T1000 (cell line): ENCODE data around the gene EPDR1.

Source experiments
- DNase-seq: peaks from one replicate; lab custom pipeline; 2025; ENCODE audit warnings: mixed read lengths; lab: John Stamatoyannopoulos, UW

Gene EPDR1

DNA sequence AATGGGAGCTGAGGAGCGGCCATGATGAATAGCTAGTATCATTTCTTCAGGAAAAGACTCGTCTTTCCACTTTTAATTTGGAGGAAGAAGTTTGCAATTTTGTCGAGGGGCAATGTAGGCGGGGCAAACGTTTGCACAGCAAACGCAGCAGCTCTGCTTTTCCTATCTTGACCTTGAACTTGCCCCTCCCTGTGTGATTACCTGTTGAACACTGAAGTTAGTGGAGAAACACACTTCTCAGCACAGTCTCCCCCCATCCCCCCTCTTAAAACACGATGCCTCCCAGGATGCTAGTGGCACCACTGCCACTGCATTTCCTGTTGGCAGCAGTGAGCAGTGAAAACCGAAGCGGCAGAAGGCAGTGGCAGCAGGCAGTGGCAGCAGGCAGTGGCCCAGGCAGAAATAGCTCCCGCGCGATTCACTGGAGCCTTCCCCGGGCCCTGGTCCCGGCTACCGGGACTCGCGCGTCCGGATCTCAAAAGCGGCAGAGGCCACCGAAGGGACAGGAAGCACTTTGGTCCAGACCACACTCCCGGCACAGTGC, at the start of gene EPDR1:
TSS of gene EPDR1 (plus strand) at position 336 of the 544 bp plus-strand sequence. CDS start 300 bp downstream, outside the sequence.
- no peak for DNase-seq

DNA sequence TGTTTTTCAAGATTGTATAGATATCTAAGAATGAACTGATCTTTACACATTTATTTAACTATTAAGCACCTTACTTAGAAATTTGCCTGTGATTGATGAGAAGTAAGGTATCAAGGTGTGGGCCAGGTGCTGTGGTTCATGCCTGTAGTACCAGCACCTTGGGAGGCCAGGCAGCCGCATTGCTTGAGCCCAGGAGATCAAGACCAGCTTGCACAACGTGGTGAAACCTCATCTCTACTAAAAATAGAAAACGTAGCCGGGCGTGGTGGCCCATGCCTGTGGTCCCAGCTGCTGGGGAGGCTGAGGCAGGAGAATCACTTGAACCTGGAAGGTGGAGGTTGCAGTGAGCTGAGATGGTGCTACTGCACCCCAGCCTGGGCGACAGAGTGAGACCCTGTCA, 38.4 kb upstream of the EPDR1 start:
- no peak for DNase-seq

DNA sequence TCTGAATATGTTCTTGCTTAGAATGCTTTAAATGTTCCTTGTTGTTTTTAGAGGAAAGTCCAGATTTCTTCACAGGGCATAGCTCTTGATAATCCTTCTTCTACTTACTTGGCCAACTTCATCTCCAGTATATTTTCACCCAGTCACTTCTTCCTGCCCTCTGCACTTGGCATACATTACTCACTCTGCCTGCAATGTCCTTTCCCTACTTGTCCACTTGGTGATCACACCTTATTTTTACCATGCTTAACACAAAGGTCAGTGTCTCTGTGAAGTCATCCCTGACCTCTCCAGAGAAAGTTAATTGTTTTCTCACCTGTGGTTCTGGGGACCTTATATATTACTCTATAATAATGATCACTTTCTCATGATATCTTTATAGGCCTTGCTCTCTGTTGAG, 27.1 kb upstream of the EPDR1 start:
- no peak for DNase-seq

DNA sequence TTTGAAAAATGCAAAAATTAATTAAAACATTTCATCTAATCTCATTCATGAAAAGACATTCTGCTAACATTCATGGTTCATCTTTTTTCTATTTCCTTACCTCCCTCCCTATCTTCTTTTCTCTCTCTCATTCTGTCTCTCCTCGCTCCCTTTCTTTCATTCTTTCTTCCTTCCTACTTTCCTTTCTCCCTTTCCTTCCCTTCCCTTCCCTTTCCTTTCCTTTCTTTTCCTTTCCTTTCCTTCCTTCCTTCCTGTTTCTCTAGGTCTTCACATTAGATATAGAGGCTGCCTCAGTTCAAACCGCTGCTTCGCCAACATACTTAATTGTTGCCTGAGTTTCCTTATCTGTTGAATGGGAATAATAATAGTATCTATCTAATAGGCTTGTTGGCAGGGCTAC, 25.8 kb upstream of the EPDR1 start:
- no peak for DNase-seq

DNA sequence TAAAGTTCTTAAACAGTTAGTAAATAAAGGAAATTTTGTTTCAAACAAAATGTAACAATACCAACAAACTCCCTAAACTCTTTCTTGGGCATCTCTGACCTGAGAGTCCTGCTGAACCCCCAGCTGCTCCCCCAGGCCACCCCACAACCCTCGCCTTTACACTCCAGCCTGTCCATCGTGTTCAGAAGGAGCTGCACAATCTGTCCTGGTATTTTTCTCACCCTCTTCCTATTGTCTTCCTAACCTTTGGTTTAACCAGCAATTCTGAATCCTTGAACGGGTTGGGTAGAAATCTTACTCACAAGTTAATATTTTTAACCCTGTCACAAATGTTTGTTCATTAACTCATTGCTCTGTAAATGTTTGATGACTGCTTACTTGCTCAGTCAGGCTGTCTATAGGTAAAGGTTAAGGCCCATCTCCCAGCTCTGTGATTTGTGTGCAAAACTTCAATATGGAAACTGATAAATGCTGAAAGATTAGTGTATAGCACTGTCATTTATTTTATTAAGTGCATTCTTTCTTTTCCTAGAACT, 20.7 kb upstream of the EPDR1 start:
- DNase-seq: no peak

DNA sequence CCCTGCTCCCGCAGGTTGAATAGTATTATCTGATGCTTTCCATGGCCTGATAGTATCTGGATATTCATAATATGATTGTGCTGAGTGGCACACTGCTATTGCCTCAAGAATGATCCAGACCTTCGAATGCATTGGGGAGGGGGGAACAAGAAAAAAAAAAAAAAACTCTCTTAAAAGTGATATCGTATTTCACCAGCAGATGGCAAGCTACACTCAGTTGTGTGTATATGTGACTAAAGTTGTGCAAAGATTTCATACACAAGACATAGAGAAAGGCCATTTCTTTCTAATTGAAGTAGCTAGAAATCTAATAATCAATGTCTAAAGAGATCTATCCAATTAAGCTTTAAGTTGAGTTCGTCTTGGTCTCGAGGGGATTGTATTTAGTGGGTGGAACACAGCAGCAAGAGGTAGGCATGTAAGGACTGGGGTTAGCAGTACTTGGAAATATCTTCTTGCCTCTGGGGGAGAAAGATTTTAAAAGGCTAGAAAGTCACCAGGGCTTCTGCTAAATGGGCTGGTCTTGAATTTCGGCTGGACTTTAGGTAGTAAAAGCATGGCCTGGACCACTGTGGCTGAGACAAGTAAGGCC, 19.1 kb upstream of the EPDR1 start:
- DNase-seq: no peak

DNA sequence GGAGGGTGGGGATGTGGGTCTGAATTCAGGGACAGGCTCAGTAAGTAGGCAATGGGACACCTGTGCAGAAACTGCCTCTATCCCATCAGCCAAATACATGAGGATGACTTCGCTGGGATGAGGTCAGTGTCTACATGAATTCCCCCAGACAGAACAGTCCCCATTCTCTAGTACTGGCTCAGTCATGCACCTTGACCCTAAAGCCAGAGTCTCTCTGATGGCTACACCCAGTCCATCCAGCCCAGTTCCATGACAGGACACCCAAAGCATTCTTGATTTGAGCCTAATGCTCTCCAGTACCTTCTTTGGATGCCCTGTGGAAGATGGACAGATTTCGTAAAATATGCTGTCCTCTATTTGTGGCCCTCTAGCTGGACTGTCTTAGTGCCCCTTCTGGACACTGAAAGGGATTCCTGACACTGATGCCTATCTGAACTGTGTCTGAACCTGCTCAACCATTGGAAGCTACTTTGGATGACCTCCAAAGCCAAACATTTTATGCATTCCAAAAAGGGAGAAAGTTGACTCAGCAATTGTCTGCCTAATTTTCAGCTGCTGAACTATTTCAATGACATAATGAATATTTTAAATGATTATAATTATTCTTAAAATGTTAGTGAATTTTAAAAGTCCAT, 18.4 kb upstream of the EPDR1 start:
- DNase-seq: no peak

DNA sequence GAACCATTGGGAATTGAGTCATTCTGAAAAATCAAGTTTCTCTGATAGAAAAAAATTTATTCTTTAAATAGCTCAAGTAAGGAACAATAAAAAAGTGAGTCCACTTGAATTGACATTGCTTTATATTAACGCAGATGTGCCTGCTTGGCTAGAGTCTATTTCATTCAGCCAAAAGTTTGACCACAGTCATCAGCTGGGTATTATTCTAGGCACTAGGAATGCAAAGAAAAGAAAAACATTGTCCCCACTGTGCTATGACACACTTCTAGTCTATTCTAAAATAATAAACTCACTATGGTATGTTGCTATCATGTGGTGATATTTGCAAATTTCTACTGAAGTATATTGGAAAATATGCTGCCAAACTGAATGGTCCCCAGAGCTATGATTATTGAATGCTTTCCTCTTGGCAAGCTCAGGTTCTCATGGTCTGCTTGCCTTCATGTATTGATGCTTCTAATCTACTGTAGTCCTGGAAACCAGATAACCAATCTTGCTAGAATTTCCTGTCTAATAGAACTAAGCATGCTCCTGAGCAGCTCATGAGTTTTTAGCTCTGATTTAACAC, 12.1 kb upstream of the EPDR1 start:
- DNase-seq: no peak

DNA sequence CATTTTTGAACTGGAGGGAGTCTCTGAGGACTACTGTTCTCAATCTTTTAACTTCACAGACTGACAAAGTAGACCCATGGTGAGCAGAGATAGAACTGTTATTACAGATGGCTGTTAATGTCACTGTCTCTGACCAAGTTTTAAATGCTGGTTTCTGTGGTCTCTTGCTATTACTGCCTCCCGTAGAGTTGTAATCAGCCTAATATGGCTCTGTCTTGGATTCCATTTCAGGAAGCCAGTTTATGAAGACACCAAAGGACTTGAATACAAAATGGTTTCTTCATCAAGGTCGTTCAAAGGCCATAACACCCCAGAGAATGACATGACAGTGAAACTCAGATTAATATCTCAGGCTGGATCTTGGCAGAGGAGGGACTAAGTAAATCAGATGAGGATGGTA, 7.7 kb upstream of the EPDR1 start:
- no peak for DNase-seq

DNA sequence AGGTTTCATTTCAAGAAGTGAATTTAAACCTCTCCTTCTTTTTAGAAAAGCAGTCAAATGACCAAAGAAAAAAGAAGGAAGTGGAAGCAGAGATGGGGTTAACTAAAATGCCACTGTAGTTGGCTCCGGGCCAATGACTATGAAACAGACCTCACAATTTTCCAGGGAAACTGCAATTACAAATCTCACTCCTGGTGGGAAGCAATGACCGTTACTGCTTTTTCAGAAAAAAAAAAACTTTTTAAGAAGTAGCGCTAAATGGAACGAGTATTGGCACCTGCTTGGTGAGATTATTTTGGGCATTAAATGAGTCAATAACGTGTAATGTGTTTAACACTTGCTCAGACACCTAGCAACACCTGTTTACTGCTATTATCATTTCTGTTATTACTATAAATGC, 5.0 kb upstream of the EPDR1 start:
- no peak for DNase-seq

DNA sequence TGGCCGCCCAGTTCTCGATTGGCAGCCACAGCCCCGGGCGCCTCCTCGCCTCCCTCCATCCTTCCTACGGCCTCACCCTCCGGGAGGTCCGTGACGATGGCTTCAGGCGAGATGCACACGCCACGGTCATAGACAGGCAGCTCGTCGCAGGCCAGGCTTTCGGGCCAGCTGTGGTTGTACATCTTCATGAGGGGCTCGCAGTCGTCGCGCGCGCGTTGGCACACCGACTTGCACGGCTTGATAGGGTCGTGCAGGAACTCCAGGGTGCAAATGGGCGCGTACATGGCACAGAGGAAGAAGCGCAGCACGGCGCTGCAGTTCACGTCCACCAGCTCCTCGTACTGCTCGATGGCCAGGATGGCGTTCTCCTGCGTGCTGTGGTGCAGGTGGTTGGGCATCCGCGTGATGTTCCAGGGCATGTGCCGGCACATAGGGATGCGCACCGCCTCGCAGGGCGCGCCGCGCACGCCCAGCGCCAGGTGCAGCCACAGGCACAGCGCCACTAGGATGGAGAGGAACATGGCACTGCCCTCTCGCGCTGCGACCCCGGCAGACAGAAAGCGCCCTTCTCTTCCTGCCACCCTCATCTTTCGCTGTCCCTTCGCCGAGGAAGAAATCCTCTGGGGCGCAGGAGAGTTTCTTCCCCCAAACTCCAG, 4.3 kb upstream of the EPDR1 start:
- DNase-seq: no peak

DNA sequence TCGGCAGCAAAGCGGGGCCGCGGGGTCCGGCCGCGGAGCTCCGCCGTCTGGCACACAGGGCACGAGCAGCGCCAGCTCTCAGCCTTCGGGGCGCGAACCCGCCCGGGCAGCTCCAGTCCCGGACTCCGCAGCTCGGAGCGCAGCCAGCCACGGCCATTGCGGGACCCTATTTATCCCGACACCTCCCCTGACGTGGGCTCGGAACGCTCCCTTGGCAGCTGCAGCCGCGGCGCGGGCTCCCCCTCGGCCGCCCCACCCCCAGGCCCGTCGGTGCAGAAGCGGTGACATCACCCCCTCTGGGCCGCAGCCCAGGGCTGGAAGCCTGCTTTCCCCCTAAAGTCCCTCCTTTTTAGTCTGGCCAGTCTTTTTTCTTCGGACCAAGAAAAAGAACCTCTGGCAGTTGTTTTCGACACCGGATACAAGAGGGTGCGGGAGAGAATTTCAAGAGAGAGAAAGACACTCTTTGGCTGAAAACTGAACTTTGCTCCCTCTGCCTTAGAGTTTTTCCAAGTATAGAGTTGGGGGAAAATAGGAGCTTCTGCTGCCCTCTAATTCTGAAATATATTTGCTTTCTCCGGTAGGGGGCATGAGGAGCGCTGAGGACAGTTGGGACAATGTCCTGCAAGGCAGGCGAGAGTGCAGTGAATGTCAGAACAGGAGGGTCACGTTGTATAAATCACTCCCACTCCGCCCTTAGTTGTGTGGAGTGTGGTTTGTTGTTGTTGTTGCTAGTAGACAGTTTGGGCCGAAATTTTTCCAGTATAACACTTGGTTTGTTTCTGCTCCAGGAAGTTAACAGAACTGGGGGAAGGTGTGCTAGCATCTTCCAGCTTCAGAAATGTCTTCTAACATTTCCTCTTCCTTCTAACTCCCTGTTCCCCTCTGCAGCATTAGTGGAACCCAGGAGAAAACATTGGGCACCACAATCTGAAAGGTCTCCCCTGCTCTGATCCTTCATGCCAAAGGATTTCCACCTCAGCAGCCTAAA, 3.5 kb upstream of the EPDR1 start, which contains the start of gene SFRP4:
TSS of gene SFRP4 (minus strand) at position 145 of the 988 bp plus-strand sequence. CDS start 280 bp downstream, outside the sequence.
- DNase-seq: peak; percentile 46

DNA sequence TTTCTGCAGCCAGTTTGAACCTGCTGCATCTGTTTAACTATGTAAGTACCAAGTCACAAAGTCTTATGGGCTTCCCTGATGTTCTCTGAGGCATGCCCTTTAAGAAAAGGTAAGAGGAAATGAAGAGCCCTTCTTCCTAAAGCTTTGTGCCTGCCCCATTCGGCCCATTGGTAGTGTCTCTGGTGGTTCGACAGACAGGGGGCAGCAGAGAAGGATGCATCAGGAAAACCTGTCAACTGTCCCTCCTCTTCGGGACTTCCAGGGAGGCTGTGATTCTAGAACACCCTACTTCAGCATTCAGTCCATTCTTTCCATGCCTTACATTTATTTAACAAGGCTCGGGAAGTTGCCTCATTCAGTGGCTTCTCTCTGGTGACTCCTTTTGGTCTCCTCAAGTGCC, 1.9 kb upstream of the EPDR1 start:
- no peak for DNase-seq

DNA sequence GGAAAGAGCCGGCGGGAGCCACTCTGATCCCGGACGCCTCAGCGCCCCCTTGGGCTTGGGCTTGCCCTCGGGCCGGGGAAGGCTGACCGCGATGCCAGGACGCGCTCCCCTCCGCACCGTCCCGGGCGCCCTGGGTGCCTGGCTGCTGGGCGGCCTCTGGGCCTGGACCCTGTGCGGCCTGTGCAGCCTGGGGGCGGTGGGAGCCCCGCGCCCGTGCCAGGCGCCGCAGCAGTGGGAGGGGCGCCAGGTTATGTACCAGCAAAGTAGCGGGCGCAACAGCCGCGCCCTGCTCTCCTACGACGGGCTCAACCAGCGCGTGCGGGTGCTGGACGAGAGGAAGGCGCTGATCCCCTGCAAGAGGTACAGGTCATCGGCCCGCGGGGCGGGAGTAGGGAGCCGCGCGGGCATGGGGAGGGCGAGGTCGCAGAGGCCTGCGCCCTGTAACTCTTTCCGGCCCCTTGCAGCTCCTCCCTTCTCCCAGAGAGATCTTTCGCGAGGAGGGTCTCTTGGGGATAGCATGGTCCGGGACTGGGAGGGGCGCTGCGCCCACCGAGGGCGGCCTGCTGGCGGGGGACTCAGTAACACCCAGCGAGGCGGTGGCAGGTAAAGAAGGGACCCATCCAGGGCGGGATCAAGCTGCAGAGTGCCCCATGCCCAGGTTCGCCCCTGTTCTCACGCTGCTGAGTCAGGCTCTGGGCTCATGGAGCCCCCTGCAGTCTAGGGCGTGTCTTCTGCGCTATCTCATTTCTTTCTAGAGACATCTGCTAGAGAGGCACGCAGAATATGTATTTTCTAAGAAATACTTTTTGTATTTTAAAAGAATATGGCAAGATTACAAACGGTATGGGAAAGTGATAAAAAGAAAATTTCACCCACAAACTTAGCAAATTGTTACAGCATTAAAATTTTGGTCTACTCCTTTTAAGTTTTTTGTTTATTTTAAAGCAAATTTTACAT, 687 bp downstream of the EPDR1 start:
- no peak for DNase-seq

DNA sequence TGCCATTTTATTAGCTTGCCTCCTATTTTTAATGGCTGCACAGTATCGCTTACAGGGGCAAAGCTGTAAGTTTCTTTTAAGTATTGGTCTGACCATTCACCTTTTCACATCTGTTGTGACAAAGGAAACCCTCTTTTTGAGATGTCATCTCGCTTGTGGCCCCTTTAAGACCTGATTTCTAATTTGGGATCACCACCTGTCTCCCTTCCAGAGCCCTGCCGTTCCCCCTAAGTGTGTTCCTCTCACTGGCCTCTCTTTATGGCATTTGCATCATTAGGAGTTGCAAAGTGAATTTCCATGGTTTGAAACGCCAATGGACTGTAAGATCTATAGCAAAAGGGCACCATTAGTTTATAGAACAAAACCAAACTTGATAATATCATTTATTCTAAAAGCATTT, 1.4 kb downstream of the EPDR1 start:
- DNase-seq: no peak

DNA sequence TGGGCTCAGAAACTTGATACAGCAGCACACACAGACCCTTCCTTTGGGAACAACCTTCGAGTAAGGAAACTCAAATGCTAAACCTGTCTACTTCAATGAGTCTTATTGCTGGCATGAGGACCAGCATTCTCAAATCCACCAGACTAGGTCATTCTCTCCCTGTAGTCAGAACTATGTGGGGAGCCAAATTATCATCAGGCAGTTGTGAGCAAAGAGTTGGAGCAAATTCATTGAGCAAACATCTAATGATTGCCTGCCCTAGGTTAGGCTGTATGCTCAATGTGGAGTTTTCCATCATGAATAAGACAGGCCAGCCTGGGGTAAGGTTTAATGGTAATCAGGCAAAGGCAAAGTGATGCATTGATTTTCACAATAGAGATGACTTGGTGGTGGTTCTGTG, 3.6 kb downstream of the EPDR1 start:
- no peak for DNase-seq

DNA sequence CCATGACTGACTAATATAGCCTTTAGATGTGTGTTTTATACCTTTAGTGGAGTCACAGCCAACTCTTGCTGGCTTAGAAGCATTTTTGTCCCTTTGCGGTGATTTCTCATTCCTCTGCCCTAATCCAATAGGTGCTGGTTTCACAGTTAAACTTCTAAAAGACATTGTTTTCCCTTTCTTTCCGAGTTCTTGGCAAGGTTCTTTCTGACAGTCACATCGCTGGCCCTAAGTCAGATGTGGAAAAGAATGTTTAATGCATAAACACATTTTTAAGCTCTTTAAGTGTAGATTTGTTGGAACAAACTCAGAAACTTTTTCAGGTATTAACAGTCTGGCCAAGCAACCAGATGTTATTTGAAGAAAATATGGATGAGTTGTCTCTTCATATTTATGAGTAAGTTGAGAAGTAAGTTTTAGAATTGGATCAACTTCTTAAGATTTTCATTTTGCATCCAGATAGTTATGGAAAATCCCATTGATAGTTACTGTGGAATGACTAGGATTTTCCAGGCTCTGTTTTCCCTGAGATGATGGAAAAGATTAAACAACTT, 4.1 kb downstream of the EPDR1 start:
- DNase-seq: no peak

DNA sequence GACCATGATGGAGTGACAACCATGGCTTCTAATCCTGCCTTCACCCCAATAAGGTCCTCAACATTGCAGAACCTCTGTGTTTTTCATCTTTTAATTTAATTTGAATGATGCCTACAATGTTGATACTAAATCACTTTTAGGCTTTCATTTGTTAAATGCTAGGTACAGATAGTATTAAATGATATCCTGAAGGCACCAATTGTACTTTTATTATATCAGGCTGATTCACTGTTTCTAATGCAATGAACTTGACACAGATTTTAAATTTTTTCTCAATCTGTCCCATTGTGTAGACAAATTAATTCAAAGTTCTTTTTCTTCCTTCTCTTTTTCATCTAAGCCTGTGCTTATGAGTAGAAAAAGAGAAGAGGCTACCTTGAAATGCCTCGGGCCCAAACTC, 5.2 kb downstream of the EPDR1 start:
- DNase-seq: no peak

DNA sequence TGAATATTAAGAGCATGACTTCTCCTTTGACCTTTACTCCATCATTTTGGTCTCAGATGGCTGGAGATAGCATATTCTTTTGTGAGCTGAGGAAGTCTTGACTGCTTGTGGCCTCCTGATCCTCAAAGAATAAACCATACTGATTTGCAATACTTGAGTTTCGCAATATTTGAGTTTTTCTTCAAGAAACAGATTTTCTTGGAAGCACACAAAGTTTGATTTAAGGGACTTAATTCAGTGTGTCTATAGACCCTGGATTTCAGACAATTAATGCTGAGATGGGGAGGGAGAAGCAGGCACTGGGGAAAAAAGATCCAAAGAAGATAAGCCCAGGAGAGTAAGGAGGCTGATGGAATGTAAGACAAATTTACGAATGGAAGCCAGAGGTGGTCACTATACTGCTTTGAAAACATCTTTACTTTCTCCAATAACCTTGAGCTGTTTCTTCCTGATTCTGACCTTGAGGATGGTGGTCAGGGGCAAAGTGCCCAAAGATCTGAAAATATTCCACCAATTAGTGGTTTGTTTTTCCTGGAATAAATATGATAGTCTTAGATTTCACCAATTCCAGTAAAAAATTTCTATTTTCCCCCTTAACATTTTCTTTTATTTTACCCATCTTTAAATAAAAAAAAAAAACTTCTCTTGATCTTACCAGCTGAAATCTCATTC, 7.5 kb downstream of the EPDR1 start:
- DNase-seq: no peak
